ENCODE measurements around the gene SUSD5. TPM values are rescaled to one million over a fixed set of nuclear protein-coding genes. Genes with fewer than 3 reads are reported as not detected.

Gene SUSD5
- total and polyA plus RNA-seq, 2 of the 13 experiments (the other 11 are each of a cell fraction or from before 2014, with no cell fraction given): not detected

GRCh38 chr3:33137691-33138090 lies 80.9 kb downstream of the SUSD5 start:
- no peaks in the 10 kb centered on the region for H4K20me1 ChIP-seq (ENCODE audit: insufficient read depth, low read length)
- ChIA-PET CTCF (ENCODE audit: low intra/inter-chr PET ratio, low total read pairs) (no interaction called here), POLR2A (no interaction called here)
- H3K9me3 ChIP-seq (ENCODE audit: low read length): no peaks in the 10 kb centered on the region
- intact Hi-C loops (cut with micrococcal nuclease; ENCODE audit: unreplicated experiment): loop anchor here (10.0 kb wide), 1 partner anchor 647 kb away; no protein-coding TSS in a partner anchor
- ATAC-seq (no peak), FAIRE-seq (no peak), DNase-seq (ENCODE audit: low spot score) (no peak)
- BruUV-seq (replicated peaks): no TSS peak
- TF ChIP-seq ZNF639 (CRISPR knock-in tag; conservative IDR thresholded peaks at IDR 0.05) (no peak), KMT2A (CRISPR knock-in tag; IDR thresholded peaks at IDR 0.05) (no peak), ARNTL (CRISPR knock-in tag; IDR thresholded peaks at IDR 0.05) (no peak), ZMYM3 (CRISPR knock-in tag; IDR thresholded peaks at IDR 0.05) (no peak), CAMTA2 (CRISPR knock-in tag; IDR thresholded peaks at IDR 0.05; ENCODE audit: borderline replicate concordance) (no peak), ONECUT2 (CRISPR knock-in tag; IDR thresholded peaks at IDR 0.05) (no peak), ZNF710 (CRISPR knock-in tag; IDR thresholded peaks at IDR 0.05; ENCODE audit: borderline replicate concordance) (no peak), NR2C2 (CRISPR knock-in tag; IDR thresholded peaks at IDR 0.05; ENCODE audit: borderline replicate concordance) (no peak), RAD21 (CRISPR knock-in tag; IDR thresholded peaks at IDR 0.05) (no peak), RFXANK (CRISPR knock-in tag; IDR thresholded peaks at IDR 0.05) (no peak), ZNF572 (CRISPR knock-in tag; IDR thresholded peaks at IDR 0.05) (no peak), SIN3B (IDR thresholded peaks at IDR 0.05; ENCODE audit: low read length) (no peak), ZNF280B (CRISPR knock-in tag; IDR thresholded peaks at IDR 0.05; ENCODE audit: borderline replicate concordance) (no peak), ZNF761 (CRISPR knock-in tag; conservative IDR thresholded peaks at IDR 0.05) (no peak)
- TF ChIP-seq, protein P1, sequence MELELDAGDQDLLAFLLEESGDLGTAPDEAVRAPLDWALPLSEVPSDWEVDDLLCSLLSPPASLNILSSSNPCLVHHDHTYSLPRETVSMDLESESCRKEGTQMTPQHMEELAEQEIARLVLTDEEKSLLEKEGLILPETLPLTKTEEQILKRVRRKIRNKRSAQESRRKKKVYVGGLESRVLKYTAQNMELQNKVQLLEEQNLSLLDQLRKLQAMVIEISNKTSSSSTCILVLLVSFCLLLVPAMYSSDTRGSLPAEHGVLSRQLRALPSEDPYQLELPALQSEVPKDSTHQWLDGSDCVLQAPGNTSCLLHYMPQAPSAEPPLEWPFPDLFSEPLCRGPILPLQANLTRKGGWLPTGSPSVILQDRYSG (CRISPR knock-in tag; IDR thresholded peaks at IDR 0.05): no peak
- TF ChIP-seq, protein P2, sequence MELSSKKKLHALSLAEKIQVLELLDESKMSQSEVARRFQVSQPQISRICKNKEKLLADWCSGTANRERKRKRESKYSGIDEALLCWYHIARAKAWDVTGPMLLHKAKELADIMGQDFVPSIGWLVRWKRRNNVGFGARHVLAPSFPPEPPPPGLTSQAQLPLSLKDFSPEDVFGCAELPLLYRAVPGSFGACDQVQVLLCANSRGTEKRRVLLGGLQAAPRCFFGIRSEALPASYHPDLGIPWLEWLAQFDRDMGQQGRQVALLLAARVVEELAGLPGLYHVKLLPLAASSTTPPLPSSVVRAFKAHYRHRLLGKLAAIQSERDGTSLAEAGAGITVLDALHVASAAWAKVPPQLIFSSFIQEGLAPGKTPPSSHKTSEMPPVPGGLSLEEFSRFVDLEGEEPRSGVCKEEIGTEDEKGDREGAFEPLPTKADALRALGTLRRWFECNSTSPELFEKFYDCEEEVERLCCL (CRISPR knock-in tag; IDR thresholded peaks at IDR 0.05; ENCODE audit: borderline replicate concordance): no peak
- WGBS (ENCODE audit: low lambda C conversion rate): 88% methylated on average over 1 of the region's 1 CpG
- no peak overlapping the region for H3K27ac ChIP-seq (ENCODE audit: extremely low read length, insufficient read depth, low read length)
- H3K9ac ChIP-seq (ENCODE audit: insufficient read depth, low read depth, low read length): no peak overlapping the region
- H3K4me2 ChIP-seq (ENCODE audit: low read depth, low read length): no peak overlapping the region
- H3K4me3 ChIP-seq (replicated peaks in 1 of 3; ENCODE audit: insufficient read depth in 1 of 3, low read depth in 2 of 3, low read length in 3 of 3): no peak overlapping the region
- H3K79me2 ChIP-seq (ENCODE audit: insufficient read depth, low read length): no peaks in the 10 kb centered on the region
- no peaks in the 10 kb centered on the region for H3K27me3 ChIP-seq (ENCODE audit: control insufficient read depth in 1 of 2, insufficient read depth in 2 of 2, low read length in 2 of 2)
- H3K4me1 ChIP-seq (ENCODE audit: insufficient read depth, low read length): no peaks in the 10 kb centered on the region
- H3K36me3 ChIP-seq (replicated peaks in 1 of 2; ENCODE audit: control insufficient read depth in 1 of 2, insufficient read depth in 2 of 2, low read length in 2 of 2): peaks cover 3 to 32% of the 10 kb centered on the region in 2 experiments; a peak in 4 of 5 replicates
- H2AFZ ChIP-seq (ENCODE audit: low read length): no peak overlapping the region
- in situ Hi-C loops (cut with HindIII; ENCODE audit: extremely low pct_ligation_motif_present, low pct_unique_long_range_greater_than_20kb): no loop called here
